Measurements from ENCODE around the gene NRXN3.

Gene NRXN3

GRCh38 chr14:78637489-78637888 lies 467.3 kb downstream of the NRXN3 start:
- H3K27ac ChIP-seq, result no peak overlapping the region
- DNase-seq (ENCODE audit: low spot score), result no peak
- H3K4me3 ChIP-seq, result no peak overlapping the region
- no peak for TF ChIP-seq CTCF (IDR thresholded peaks at IDR 0.05)

GRCh38 chr14:78637908-78638475 lies 467.8 kb downstream of the NRXN3 start:
- DNase-seq (ENCODE audit: low spot score), result no peak
- Histone ChIP-seq H3K4me3 (no peak overlapping the region), H3K27ac (no peak overlapping the region)
- no peak for TF ChIP-seq CTCF (IDR thresholded peaks at IDR 0.05)

GRCh38 chr14:78638926-78639325 lies 468.8 kb downstream of the NRXN3 start:
- no peak for DNase-seq (ENCODE audit: low spot score)
- Histone ChIP-seq H3K27ac (no peak overlapping the region), H3K4me3 (no peak overlapping the region)
- TF ChIP-seq CTCF (IDR thresholded peaks at IDR 0.05), result no peak

GRCh38 chr14:78644824-78645559 lies 474.8 kb downstream of the NRXN3 start:
- no peak for TF ChIP-seq CTCF (IDR thresholded peaks at IDR 0.05)
- no peak overlapping the region for H3K4me3 ChIP-seq
- no peak overlapping the region for H3K27ac ChIP-seq
- DNase-seq (ENCODE audit: low spot score), result no peak

- no peak for TF ChIP-seq CTCF (IDR thresholded peaks at IDR 0.05)
- no peak overlapping the region for H3K27ac ChIP-seq
- no peak overlapping the region for H3K4me3 ChIP-seq
- DNase-seq (ENCODE audit: low spot score), result no peak
These were observed 482.6 kb downstream of the NRXN3 start for GRCh38 chr14:78652727-78653126.

- no peak overlapping the region for H3K27ac ChIP-seq
- no peak for TF ChIP-seq CTCF (IDR thresholded peaks at IDR 0.05)
- DNase-seq (ENCODE audit: low spot score), result no peak
- no peak overlapping the region for H3K4me3 ChIP-seq
These were observed 483.0 kb downstream of the NRXN3 start for GRCh38 chr14:78653173-78653572.

GRCh38 chr14:78657451-78657850 lies 487.3 kb downstream of the NRXN3 start:
- TF ChIP-seq CTCF (IDR thresholded peaks at IDR 0.05), result no peak
- no peak for DNase-seq (ENCODE audit: low spot score)
- Histone ChIP-seq H3K27ac (no peak overlapping the region), H3K4me3 (no peak overlapping the region)

All from coronary artery (tissue), 2 donors.